Activated B cell treated with CpG ODN at 0.5 μM for 24 hours (primary cell): ENCODE measurements around the gene OGA. TPM values are rescaled to one million over a fixed set of nuclear protein-coding genes. Genes with fewer than 3 reads are reported as not detected.

Experiments used
- ATAC-seq: fragments of 200-7000 bp; cut with Tn5 transposase; one replicate; pipeline ENCODE4 v1.10.0; 2021; ENCODE audit warnings: low read depth, mild to moderate bottlenecking, moderate library complexity
- CTCF ChIA-PET: fragments of 350-600 bp; sonication (Branson Sonifier 250); formaldehyde crosslinking; loops from one replicate; lab custom pipeline; 2021; ENCODE audit warnings: antibody characterized with exemption; lab: Charles Lee
- POLR2A ChIA-PET: fragments of 350-600 bp; sonication (Branson Sonifier 250); formaldehyde crosslinking; loops from one replicate; lab custom pipeline; 2021; ENCODE audit warnings: antibody characterized with exemption; lab: Charles Lee
- DNase-seq: peaks from one replicate; pipeline ENCODE4 v3.0.0; 2022
- H3K27ac Mint-ChIP-seq: one replicate; pipeline ENCODE4 v1.8.0; 2020; ENCODE audit warnings: mixed read lengths
- H3K27me3 Mint-ChIP-seq: one replicate; pipeline ENCODE4 v1.8.0; 2021; ENCODE audit warnings: mixed read lengths
- H3K36me3 Mint-ChIP-seq: one replicate; pipeline ENCODE4 v1.8.0; 2021; ENCODE audit warnings: low read depth, mixed read lengths
- H3K4me1 Mint-ChIP-seq: one replicate; pipeline ENCODE4 v1.8.0; 2021; ENCODE audit warnings: mixed read lengths
- H3K4me3 Mint-ChIP-seq: one replicate; pipeline ENCODE4 v1.8.0; 2020; ENCODE audit warnings: mild to moderate bottlenecking, mixed read lengths
- H3K9me3 Mint-ChIP-seq: one replicate; pipeline ENCODE4 v1.8.0; 2020; ENCODE audit warnings: mixed read lengths
- intact Hi-C: fragments of 100-400 bp; cut with micrococcal nuclease; formaldehyde crosslinking; loops from one replicate; pipeline ENCODE4 v1.15.1; 2024
- total RNA-seq: library from RNA; stranded (reverse); gene quantifications from 2 replicates; pipeline ENCODE4 v1.2.3, GENCODE V29; 2022
- TF ChIP-seq, protein P1 (sequence below): fragments of 200-600 bp; IDR thresholded peaks from one replicate; pipeline ENCODE4 v1.8.0; 2022; ENCODE audit warnings: antibody characterized with exemption, mild to moderate bottlenecking

Gene OGA
- total RNA-seq, 1 donor from 2014 or later: 271 TPM

DNA sequence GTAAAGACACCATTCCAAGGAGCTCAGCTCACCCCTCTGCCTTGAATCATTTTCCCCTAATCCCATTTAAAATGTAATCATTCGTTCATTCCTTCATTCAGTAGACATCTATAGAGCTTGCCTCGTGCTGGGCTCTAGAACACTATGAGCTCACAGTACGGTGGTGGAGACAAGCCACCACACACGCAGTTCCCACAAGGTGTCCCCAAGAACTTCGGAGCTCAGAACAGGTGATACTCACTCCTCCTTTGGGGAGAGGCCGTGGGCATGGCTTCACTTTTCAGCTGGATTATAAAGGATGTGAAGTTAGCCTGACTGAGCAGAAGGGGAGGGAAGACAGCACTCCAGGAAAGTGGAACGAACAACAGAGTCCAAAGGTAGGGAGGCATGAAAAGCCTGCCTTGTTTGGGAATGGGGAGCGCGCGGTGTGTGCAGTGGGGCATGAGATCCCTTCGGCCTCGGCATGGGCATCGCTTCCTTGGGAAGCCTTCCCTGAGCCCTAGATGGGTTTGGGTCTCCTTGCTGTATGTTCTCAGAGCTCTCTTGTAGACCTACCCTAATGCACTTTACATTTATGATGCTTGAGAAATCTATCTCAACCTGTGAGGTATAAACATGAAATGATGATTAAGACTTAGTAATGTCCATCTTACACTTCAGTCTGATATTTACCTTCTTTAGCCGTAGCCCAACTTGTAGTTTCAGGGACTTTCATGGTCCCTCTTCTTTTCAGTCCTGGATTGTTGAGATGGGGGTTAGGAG lies 809 bp upstream of the OGA start:
- ChIA-PET CTCF (interaction anchor here (1.9 to 4.8 kb wide), 3 partner anchors 16 to 38 kb away, joined by 6 to 26 read pairs (median 13); no protein-coding TSS in a partner anchor), POLR2A (interaction anchor here (0.6 to 4.5 kb wide), 30 partner anchors 10 to 1577 kb away, joined by 3 to 96 read pairs (median 4); partner anchors contain the start of genes ARMH3, HIF1AN, KCNIP2 and NFKB2)
- Mint-ChIP-seq H3K27me3 (no peaks in the 10 kb centered on the region), H3K9me3 (no peaks in the 10 kb centered on the region), H3K27ac (peak overlapping the region; percentile 99), H3K36me3 (peaks cover 26% of the 10 kb centered on the region), H3K4me3 (peak overlapping the region; percentile 98), H3K4me1 (peaks cover 34% of the 10 kb centered on the region)
- intact Hi-C loops: loop anchor here (1.0 kb wide), 7 partner anchors 11 to 333 kb away; partner anchors contain the start of genes ARMH3, HPS6, LDB1 and NOLC1
- TF ChIP-seq, protein P1, sequence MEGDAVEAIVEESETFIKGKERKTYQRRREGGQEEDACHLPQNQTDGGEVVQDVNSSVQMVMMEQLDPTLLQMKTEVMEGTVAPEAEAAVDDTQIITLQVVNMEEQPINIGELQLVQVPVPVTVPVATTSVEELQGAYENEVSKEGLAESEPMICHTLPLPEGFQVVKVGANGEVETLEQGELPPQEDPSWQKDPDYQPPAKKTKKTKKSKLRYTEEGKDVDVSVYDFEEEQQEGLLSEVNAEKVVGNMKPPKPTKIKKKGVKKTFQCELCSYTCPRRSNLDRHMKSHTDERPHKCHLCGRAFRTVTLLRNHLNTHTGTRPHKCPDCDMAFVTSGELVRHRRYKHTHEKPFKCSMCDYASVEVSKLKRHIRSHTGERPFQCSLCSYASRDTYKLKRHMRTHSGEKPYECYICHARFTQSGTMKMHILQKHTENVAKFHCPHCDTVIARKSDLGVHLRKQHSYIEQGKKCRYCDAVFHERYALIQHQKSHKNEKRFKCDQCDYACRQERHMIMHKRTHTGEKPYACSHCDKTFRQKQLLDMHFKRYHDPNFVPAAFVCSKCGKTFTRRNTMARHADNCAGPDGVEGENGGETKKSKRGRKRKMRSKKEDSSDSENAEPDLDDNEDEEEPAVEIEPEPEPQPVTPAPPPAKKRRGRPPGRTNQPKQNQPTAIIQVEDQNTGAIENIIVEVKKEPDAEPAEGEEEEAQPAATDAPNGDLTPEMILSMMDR: no peak
- DNase-seq (no peak), ATAC-seq (no peak)

DNA sequence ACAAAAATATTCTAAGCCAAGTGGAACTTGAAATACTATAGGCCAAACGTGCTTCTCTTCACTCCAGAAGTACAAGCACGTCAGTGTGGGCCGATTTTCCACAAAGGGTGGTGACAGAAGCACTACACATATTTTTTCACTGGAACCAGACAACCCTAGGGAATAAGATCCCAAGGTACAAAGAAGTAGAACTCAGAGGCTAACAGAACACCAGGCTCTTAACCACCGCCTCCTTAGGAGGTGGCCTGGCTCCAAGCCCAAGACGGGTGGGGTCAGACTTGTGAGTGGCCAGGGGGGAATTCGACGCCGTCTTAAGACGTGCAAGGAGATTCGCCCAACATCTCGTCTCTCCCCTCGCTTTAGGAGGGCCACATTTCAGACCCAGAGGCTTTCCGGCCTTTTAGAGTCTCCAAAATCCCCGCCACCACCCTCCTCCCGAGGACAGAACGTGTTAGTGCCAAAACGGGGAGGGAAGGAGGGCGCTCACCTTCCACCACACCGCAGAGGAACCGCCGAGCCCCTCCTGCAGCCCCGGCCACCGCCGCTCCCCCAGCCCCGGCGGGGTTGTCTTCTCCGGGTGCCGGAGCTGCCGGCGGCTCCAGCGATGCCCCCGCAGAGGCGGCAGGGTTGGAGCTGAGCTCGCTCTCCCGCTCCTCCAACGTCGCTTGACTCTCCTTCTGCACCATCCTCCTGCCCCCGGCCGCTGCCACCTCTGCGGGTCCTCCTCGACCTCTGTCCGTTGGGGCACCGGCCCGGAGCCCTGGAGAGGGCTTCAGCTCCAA lies 716 bp downstream of the OGA start:
- no peak for ATAC-seq
- Mint-ChIP-seq H3K4me1 (peaks cover 50% of the 10 kb centered on the region), H3K27ac (peak overlapping the region; percentile 99), H3K9me3 (no peaks in the 10 kb centered on the region), H3K27me3 (no peaks in the 10 kb centered on the region), H3K4me3 (peak overlapping the region; percentile 98), H3K36me3 (peaks cover 39% of the 10 kb centered on the region)
- ChIA-PET CTCF (interaction anchor here (1.3 to 4.8 kb wide), 3 partner anchors 19 to 36 kb away, joined by 3 to 26 read pairs (median 13); no protein-coding TSS in a partner anchor), POLR2A (interaction anchor here (0.6 to 4.5 kb wide), 37 partner anchors 12 to 925 kb away, joined by 3 to 96 read pairs (median 5); partner anchors contain the start of genes ARL3, ARMH3, KCNIP2 and NFKB2)
- intact Hi-C loops: loop anchor here (1.0 kb wide), 7 partner anchors 13 to 335 kb away; partner anchors contain the start of genes ARMH3, HPS6, LDB1 and NOLC1
- DNase-seq: no peak
- TF ChIP-seq, protein P1: no peak

DNA sequence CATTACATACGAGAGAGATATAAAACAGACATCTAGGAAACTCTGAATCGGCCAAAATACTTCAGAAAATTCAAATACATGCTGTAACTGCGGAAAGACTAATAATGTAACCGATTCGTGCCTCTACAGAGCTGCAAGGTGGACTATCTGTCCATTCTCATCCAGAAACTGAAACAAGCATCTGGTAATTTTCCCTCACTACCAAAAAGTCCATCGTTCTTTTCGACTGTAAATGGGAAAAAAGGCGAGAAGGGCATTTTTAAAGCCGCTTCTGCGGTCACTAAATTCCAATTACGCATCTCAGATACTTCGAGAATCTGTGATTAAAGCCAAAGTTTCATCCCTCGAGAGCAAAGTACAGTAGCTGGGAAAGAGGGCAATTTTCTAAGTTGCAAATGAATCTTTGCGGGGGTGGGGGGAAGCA lies 1.3 kb downstream of the OGA start:
- Mint-ChIP-seq H3K27ac (peak overlapping the region; percentile 99), H3K36me3 (peaks cover 42% of the 10 kb centered on the region), H3K9me3 (no peaks in the 10 kb centered on the region), H3K4me1 (peaks cover 50% of the 10 kb centered on the region), H3K4me3 (peak overlapping the region; percentile 98), H3K27me3 (no peaks in the 10 kb centered on the region)
- TF ChIP-seq, protein P1: no peak
- DNase-seq: no peak
- ChIA-PET CTCF (interaction anchor here (1.3 to 4.8 kb wide), 2 partner anchors 20 to 24 kb away, joined by 3 to 26 read pairs; no protein-coding TSS in a partner anchor), POLR2A (interaction anchor here (0.6 to 4.5 kb wide), 10 partner anchors 12 to 926 kb away, joined by 3 to 96 read pairs (median 4); partner anchors contain the start of gene NPM3)
- no peak for ATAC-seq
- intact Hi-C loops: no loop called here

DNA sequence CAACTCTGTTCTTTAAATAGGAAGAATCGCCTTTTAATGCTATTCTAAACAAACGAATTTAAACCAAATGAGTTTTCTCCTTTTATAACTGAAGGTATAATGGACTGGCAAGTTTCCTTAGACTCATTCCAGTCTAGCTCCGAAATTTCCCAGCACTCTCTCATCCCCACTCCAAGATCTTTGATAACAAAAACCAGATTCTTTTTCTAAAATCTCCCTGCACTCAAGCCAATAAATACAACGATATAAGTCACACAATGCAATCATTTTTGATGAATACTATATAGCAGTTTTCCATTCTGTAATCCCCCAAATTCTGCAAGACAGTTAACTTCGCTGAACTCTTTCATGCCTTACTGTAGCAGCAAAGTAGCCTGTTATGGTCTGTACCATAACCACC lies 1.9 kb downstream of the OGA start:
- H3K27me3 Mint-ChIP-seq: no peaks in the 10 kb centered on the region
- TF ChIP-seq, protein P1: no peak
- intact Hi-C loops: no loop called here
- H3K36me3 Mint-ChIP-seq: peaks cover 46% of the 10 kb centered on the region
- H3K4me3 Mint-ChIP-seq: peak overlapping the region; percentile 98
- ATAC-seq: no peak
- DNase-seq: no peak
- CTCF ChIA-PET: interaction anchor here (1.0 to 4.8 kb wide), 4 partner anchors 20 to 74 kb away, joined by 3 to 26 read pairs (median 4); no protein-coding TSS in a partner anchor
- H3K27ac Mint-ChIP-seq: peak overlapping the region; percentile 99
- H3K4me1 Mint-ChIP-seq: peaks cover 50% of the 10 kb centered on the region
- POLR2A ChIA-PET: interaction anchor here (1.1 to 4.5 kb wide), 5 partner anchors 10 to 155 kb away, joined by 3 to 96 read pairs (median 43); partner anchors contain the start of gene NPM3
- no peaks in the 10 kb centered on the region for H3K9me3 Mint-ChIP-seq
